HUDEP-2 (cell line): ENCODE measurements around the gene HSD17B4.
"Not testable (repeated sequence)": the region's sequence is repeated elsewhere in the genome, so short reads cannot be mapped to it uniquely, and the experiment has no call there.

Experiments
- DNase-seq, 76 experiments: peaks; one replicate each; lab custom pipeline; 2025; ENCODE audit not compliant: unreplicated experiment in 76 of 76; lab: John Stamatoyannopoulos, UW

HSD17B4 gene

GRCh38 chr5:119473241-119473640 is 20.9 kb downstream of the HSD17B4 start:
- DNase-seq: no peak

- DNase-seq: no peak
Observed at GRCh38 chr5:119476341-119476740, 24.0 kb downstream of the HSD17B4 start.

GRCh38 chr5:119478781-119479180 is 26.5 kb downstream of the HSD17B4 start:
- no peak for DNase-seq

- not testable (repeated sequence) for DNase-seq
Observed at GRCh38 chr5:119480629-119481028, 28.3 kb downstream of the HSD17B4 start.

- no peak for DNase-seq
Observed at GRCh38 chr5:119483155-119483554, 30.9 kb downstream of the HSD17B4 start.

GRCh38 chr5:119484884-119485283 is 32.6 kb downstream of the HSD17B4 start:
- DNase-seq: no peak

- DNase-seq: no peak
Observed at GRCh38 chr5:119501671-119502179, 49.4 kb downstream of the HSD17B4 start.

- DNase-seq: not testable (repeated sequence)
Observed at GRCh38 chr5:119503939-119504338, 51.6 kb downstream of the HSD17B4 start.

GRCh38 chr5:119512277-119512676 is 60.0 kb downstream of the HSD17B4 start:
- no peak for DNase-seq

- DNase-seq: no peak
Observed at GRCh38 chr5:119515192-119515591, 62.9 kb downstream of the HSD17B4 start.

- DNase-seq: not testable (repeated sequence)
Observed at GRCh38 chr5:119517115-119517514, 64.8 kb downstream of the HSD17B4 start.

- DNase-seq: no peak
Observed at GRCh38 chr5:119521232-119521631, 68.9 kb downstream of the HSD17B4 start.

GRCh38 chr5:119522841-119523240 is 70.5 kb downstream of the HSD17B4 start:
- no peak for DNase-seq

- DNase-seq: no peak
Observed at GRCh38 chr5:119524485-119524884, 72.2 kb downstream of the HSD17B4 start.

- DNase-seq: no peak
Observed at GRCh38 chr5:119527351-119527750, 75.1 kb downstream of the HSD17B4 start.

- DNase-seq: no peak
Observed at GRCh38 chr5:119529811-119530210, 77.5 kb downstream of the HSD17B4 start.

- DNase-seq: peak in 1 of 76 experiments; percentile 15
Observed at GRCh38 chr5:119532637-119533036, 80.3 kb downstream of the HSD17B4 start.

- DNase-seq: no peak
Observed at GRCh38 chr5:119537704-119538103, 85.4 kb downstream of the HSD17B4 start.

- DNase-seq: no peak
Observed at GRCh38 chr5:119541716-119542115, 89.4 kb downstream of the HSD17B4 start.

- no peak for DNase-seq
Observed at GRCh38 chr5:119551819-119552218, 99.5 kb downstream of the HSD17B4 start.

- no peak for DNase-seq
Observed at GRCh38 chr5:119554597-119554996, 102.3 kb downstream of the HSD17B4 start.

- no peak for DNase-seq
Observed at GRCh38 chr5:119570910-119571309, 118.6 kb downstream of the HSD17B4 start.

GRCh38 chr5:119578937-119579336 is 126.6 kb downstream of the HSD17B4 start:
- peak in 31 of 76 experiments; percentile 1 to 65 (median 28) for DNase-seq
